ENCODE results near the gene TFEB.

DNA sequence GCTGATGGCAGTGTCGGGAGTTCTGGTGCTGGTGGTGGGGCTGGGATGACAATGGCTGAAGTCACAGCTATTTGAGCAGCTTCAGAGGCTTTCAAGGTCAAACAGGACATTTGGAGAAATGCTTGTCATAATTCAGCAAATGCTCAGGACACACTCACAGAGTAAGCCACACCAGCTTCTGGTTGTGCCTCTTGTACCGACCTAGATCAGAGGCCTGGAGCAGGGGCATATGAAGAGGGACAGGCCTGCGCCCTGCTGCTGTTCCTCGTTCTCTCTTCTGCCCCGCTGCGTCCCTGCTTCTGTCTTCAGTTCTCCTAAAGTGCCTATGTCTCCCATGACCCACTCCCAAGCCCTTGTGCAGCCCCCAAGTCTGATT is 12.7 kb upstream of the TFEB start:
- TF ChIP-seq, protein P1, sequence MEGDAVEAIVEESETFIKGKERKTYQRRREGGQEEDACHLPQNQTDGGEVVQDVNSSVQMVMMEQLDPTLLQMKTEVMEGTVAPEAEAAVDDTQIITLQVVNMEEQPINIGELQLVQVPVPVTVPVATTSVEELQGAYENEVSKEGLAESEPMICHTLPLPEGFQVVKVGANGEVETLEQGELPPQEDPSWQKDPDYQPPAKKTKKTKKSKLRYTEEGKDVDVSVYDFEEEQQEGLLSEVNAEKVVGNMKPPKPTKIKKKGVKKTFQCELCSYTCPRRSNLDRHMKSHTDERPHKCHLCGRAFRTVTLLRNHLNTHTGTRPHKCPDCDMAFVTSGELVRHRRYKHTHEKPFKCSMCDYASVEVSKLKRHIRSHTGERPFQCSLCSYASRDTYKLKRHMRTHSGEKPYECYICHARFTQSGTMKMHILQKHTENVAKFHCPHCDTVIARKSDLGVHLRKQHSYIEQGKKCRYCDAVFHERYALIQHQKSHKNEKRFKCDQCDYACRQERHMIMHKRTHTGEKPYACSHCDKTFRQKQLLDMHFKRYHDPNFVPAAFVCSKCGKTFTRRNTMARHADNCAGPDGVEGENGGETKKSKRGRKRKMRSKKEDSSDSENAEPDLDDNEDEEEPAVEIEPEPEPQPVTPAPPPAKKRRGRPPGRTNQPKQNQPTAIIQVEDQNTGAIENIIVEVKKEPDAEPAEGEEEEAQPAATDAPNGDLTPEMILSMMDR (IDR thresholded peaks at IDR 0.05): no peak
- no peak for TF ChIP-seq ZFX (IDR thresholded peaks at IDR 0.05; ENCODE audit: borderline replicate concordance)

Data from 22Rv1 (cell line).